NCI-H2081 (cell line): ENCODE measurements around the gene BTBD1.

Experiments
- DNase-seq, 2 experiments: peaks; one replicate each; lab custom pipeline; 2025; lab: John Stamatoyannopoulos, UW

Gene BTBD1

DNA sequence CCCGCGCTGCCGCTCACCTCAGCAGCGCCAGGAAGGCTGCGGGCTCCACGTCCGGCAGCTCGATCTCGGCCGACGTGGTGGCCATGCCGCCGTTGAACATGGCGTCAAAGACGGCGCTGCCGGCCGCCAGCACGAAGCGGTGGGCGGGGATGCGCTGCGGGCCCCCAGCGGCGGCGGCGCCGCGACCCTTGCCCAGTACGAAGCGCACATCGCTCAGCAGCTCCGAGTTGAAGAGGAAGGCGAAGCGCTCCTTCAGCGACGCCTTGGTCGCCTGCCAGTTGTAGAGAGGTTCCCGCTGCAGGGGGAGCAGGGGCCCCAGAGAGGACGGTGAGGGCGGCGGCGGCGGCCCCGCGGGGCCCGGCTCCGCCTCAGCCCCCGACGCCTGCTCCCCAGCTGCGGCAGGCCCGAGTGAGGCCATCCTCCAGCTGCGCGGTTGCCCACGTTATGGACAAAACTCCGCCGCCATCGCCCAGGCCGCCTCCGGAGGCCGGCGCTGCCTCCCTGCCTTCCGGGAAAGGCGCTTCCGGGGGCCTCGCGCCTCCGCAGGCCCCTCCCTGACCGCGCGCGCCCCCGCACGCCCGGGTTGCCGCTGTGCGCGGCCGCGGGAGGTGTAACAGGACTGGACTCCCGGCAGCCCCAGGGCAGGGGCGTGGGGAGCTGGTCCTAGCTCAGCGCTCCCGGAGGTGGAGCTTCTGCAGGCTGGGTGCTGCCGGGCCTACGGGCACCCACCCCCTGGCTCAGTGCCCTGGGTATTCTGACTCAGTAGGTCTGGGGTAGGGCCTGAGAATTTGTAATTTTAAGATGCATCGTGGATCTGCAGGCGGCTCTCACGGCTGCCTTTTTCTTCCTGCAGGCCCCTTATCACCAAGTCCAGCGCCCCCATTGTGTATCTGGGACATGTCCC lies at the start of gene BTBD1:
Gene BTBD1 (minus strand): TSS at position 519 of the 904 bp plus-strand sequence. CDS start 101 bp downstream, at position 418.
- peak; percentile 90 to 95 for DNase-seq

- DNase-seq, result no peak
These were observed 48.9 kb upstream of the BTBD1 start for GRCh38 chr15:83115831-83116565.

DNA sequence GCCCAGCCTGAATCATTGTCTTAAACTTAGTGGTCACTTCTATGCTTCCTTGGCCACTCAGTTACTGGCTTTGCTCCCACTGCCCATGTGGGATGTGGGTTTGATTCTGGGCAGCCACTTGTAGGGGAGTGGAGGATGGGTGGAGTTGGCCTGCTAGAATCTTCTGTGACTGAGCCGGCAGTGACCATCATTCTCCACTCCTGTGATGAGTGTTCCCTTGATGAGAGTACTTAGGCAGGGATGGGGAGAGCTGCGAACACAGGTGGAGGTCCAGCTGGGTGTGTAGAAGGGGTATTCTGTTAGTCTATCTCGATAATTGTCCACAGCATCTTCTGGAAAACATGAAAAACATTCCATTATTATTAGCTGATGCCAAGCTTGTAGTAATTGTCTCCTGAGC lies 48.4 kb upstream of the BTBD1 start:
- no peak for DNase-seq

GRCh38 chr15:83114856-83115255 lies 47.8 kb upstream of the BTBD1 start:
- DNase-seq, result no peak

DNA sequence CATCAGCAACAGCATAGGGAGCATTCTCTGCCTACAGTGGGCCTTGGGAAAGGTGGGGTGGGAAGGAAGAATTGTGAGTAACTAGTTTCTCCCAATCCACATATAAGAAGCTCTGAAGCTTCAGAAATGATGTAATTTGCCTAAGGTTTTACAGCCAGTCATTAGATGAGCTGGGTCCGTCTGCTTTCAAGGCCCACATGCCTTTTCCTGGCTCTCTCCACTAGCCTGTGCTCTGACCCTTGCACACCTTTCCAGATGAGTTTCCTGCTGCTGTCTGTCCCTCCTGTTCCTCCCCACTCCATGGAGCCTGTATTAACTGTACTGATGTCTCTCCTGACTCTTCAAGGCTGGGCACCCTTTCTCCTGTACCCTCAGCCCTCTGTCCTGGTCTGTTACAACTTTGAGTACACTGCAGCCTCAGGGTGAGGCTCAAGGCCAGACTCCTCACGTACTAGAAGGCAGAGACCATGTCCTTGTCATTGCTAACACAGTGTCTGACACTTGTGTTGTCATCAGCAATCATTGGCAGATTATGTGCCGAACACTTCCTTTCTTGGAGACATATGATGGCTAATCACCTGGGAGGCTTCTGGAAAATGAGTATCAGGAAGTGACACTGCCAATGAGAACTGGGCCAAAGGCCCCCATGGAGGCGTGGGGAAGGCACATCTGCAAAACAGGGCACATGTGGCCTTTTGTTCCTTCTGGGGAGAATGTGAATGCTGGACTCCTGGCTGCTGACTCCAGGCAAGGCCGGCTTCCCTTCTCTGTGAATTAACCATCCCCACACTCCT lies 47.0 kb upstream of the BTBD1 start:
- DNase-seq, result no peak

GRCh38 chr15:83112956-83113299 lies 45.9 kb upstream of the BTBD1 start:
- DNase-seq, result no peak

DNA sequence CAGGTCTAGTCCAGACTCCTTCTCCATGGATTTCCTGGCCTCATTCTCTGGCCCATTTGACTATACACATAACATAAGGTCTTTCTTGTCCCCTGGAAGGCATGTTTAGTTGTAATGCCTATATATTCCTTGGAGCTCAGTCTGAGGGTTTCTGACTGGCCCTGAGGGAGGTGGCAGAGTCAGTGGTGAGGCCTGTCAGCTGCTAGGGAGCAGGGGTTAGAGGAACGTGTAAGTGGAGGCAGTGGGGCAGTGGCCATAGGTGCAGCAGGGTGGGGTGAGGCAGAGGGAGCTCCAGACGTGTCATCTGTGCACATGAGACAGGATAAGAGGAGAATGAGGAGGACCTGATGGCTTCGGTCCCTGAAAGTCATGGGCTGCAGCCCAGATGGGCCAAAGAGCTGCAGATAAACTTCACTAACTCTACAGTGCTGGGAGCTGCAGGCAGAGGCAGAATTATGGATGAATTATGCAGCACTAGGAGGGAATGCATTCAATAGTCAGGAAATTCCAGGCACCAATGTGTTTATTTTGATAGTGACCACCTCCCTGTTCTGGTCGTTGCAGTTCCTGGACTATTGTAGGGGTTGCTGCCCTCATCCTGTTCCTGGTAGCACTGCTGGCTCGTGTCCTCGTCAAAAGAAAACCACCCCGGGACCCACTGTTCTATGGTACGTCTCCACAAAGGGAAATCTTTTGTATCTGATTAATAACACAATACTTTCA lies 45.3 kb upstream of the BTBD1 start:
- no peak for DNase-seq

GRCh38 chr15:83111149-83111548 lies 44.1 kb upstream of the BTBD1 start:
- DNase-seq, result no peak

GRCh38 chr15:83110381-83110780 lies 43.3 kb upstream of the BTBD1 start:
- no peak for DNase-seq

DNA sequence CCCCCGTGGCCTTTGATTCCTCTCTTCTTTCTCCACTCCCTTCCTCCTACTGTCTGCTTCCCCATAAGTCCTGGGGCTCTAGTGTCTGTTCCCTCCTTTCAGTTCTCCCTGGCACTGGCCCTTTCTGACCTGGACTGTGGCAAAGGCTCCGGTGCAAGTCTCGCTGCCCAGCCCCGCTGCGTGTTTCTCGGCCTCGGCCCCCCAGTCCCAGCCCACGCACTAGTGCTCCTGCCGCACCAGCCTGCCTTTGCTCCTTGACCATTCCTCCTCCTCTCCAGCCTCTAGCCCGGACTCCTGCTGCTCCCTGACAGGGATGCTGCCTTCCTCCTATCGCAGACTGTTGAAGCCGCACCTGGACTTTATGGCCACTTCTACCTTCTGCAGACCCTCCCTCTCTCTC lies 42.5 kb upstream of the BTBD1 start:
- DNase-seq, result no peak

GRCh38 chr15:83108266-83109219 lies 41.5 kb upstream of the BTBD1 start:
- no peak for DNase-seq

- no peak for DNase-seq
These were observed 40.8 kb upstream of the BTBD1 start for GRCh38 chr15:83107841-83108181.

GRCh38 chr15:83106994-83107840 lies 40.2 kb upstream of the BTBD1 start, which contains the start of gene TM6SF1:
TM6SF1 (plus strand) TSS chr15:83107645; CDS start chr15:83107681, 36 bp downstream.
- DNase-seq, result peak; percentile 4 to 28

DNA sequence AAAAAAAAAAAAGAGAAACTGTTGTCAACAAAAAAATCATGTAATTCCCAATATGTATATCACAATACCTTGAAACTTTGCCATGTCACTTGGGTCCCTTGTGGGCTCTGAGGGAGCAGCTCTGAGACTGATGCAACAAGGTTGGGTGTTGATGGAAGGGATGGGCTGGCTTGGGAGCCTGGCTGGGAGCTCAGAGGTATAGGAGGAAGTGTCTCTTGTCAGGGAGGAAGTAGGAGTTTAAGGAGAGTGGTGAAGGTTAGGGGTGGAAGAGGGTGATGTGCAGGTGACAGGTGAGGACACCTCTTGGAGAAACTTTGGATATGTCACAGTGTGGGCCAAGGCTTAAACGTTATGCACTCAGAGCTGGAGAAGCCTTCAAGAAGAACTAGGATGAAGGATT lies 38.4 kb upstream of the BTBD1 start:
- DNase-seq, result no peak

DNA sequence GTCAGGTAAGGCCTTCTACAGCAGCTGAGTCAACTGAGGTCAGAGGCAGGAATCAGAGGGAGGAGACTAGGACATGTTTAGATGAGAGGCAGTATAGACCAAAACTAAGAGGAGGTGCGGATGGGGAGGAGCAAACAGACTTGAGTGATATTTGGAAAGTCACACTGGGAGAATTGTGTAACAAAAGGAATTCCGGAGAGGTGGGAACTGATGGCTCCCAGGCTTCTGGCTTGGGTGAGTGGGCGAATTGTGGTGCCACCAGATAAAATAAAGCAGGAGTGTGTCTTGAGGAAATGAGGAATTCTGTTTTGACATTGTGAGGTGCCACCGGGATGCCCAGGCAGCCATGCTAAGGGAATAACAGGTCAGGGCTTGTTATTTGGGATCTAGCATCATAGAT lies 37.1 kb upstream of the BTBD1 start:
- DNase-seq, result no peak

- no peak for DNase-seq
These were observed 35.3 kb upstream of the BTBD1 start for GRCh38 chr15:83102346-83102745.

DNA sequence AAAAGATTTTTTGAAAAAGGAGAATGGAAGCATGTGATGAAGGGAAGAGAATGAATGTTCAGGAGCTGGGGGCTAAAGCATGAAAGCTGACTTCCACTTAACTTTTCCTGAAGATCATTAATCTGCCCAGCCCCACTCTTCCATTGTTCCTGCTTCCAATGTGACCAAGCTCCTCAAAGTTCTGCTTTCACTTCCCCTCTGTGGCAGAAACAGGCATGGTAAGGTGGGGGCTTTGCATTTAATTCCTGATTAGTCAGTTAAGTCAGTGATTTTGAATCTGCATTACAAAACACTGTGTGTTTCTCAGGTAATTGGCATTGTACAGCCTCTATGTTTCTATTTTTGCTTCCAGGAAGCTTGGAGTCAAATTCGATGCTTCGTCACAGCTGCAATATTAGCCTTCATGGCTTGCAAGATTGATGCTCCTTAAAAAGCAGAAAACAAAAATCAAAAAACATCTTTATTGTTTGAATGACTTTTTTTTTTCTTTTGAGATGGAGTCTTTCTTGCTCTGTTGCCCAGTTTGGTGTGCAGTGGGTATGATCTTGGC lies 33.1 kb upstream of the BTBD1 start:
- DNase-seq, result no peak

- no peak for DNase-seq
These were observed 32.2 kb upstream of the BTBD1 start for GRCh38 chr15:83099290-83099689.

GRCh38 chr15:83098079-83098478 lies 31.0 kb upstream of the BTBD1 start:
- no peak for DNase-seq
